Measurements from ENCODE around the gene PLEKHO2. TPM values are rescaled to one million over a fixed set of nuclear protein-coding genes. Genes with fewer than 3 reads are reported as not detected.

PLEKHO2 gene
- total RNA-seq, 6 experiments from 2014 or later: 3.9 to 11.8 (median 5.2) TPM

DNA sequence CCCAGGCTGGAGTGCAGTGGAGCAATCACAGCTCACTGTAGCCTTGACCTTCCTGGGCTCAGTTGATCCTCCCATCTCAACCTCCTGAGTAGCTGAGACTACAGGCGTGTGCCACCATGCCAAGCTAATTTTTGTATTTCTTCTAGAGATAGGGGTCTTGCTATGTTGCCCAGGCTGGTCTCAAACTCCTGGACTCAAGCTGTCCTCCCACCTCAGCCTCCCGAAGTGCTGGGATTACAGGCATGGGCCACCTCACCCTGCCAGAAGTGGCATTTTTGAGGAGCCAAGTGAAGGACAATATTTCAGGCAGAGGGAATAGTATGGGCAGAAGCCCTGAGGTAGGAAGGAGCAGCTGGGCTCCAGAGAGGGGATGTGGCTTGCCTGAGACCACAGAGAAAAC, 74.7 kb downstream of the PLEKHO2 start:
- DNase-seq (no peak), ATAC-seq (no peak)
- no peaks in the 10 kb centered on the region for H3K36me3 ChIP-seq
- no peak overlapping the region for H3K27ac ChIP-seq
- WGBS (ENCODE audit: insufficient coverage, low coverage, low lambda C conversion rate, missing lambda C conversion rate): no CpG with 5 or more reads among the region's 2 CpGs
- no peak for TF ChIP-seq POLR2A (IDR thresholded peaks at IDR 0.05)
- no peak for TF ChIP-seq CTCF (IDR thresholded peaks at IDR 0.05)
- H3K9me3 ChIP-seq: no peaks in the 10 kb centered on the region
- no peaks in the 10 kb centered on the region for H3K4me1 ChIP-seq
- no peak overlapping the region for H3K4me3 ChIP-seq
- no peaks in the 10 kb centered on the region for H3K27me3 ChIP-seq
- intact Hi-C loops (cut with DNase I): no loop called here

- H3K4me1 ChIP-seq: no peaks in the 10 kb centered on the region
- H3K27ac ChIP-seq: no peak overlapping the region
- no peak for TF ChIP-seq POLR2A (IDR thresholded peaks at IDR 0.05)
- no peak for TF ChIP-seq CTCF (IDR thresholded peaks at IDR 0.05)
- no peaks in the 10 kb centered on the region for H3K27me3 ChIP-seq
- no CpG with 5 or more reads among the region's 9 CpGs for WGBS (ENCODE audit: insufficient coverage, low coverage, low lambda C conversion rate, missing lambda C conversion rate)
- H3K4me3 ChIP-seq: no peak overlapping the region
- intact Hi-C loops (cut with DNase I): no loop called here
- DNase-seq: no peak
- H3K9me3 ChIP-seq: no peaks in the 10 kb centered on the region
- ATAC-seq: peak in 1 of 4 donors; percentile 15
- H3K36me3 ChIP-seq: no peaks in the 10 kb centered on the region
These were observed 75.5 kb downstream of the PLEKHO2 start for GRCh38 chr15:64917211-64917610.

Other genes starting within 250 kb of the PLEKHO2 start
- 10 to 100 TPM in 1 of 6 experiments, 1 to 10 TPM in 5; 2.5 to 13.6 (median 6.1) TPM for gene RBPMS2, start 66.3 kb upstream of the PLEKHO2 start, total RNA-seq
- gene PIF1, start 16.3 kb upstream of the PLEKHO2 start, total RNA-seq: under 1 TPM; 0.11 to 1.00 (median 0.36) TPM
- 1 to 10 TPM in 1 of 6 experiments, under 1 TPM in 5; 0.29 to 1.1 (median 0.47) TPM for gene ANKDD1A, start 70.0 kb downstream of the PLEKHO2 start, total RNA-seq
- gene SPG21, start 148.0 kb downstream of the PLEKHO2 start, total RNA-seq: 10 to 100 TPM; 35.2 to 70.4 (median 52.2) TPM
- gene MTFMT, start 187.7 kb downstream of the PLEKHO2 start, total RNA-seq: 10 to 100 TPM in 5 of 6 experiments, 1 to 10 TPM in 1; 9.2 to 24.3 (median 13.0) TPM
- gene SLC51B, start 203.5 kb downstream of the PLEKHO2 start, total RNA-seq: 10 to 100 TPM in 1 of 6 experiments, 1 to 10 TPM in 4, under 1 TPM in 1; 0.32 to 10.1 (median 2.7) TPM
- gene RASL12, start 226.1 kb downstream of the PLEKHO2 start, total RNA-seq: 1 to 10 TPM in 1 of 6 experiments, under 1 TPM in 5; 0.07 to 1.5 (median 0.24) TPM
- gene KBTBD13, start 234.8 kb downstream of the PLEKHO2 start, total RNA-seq: not detected